Measurements from ENCODE around the gene RNF225.
"Not testable (repeated sequence)": the region's sequence is repeated elsewhere in the genome, so short reads cannot be mapped to it uniquely, and the experiment has no call there.

The RNF225 gene

GRCh38 chr19:58362272-58362994 lies 33.0 kb upstream of the RNF225 start, which contains the start of gene ZNF497:
ZNF497 (minus strand) TSS chr19:58362751; CDS start chr19:58357635, 5,116 bp downstream.
- DNase-seq, result peak; percentile 92

DNA sequence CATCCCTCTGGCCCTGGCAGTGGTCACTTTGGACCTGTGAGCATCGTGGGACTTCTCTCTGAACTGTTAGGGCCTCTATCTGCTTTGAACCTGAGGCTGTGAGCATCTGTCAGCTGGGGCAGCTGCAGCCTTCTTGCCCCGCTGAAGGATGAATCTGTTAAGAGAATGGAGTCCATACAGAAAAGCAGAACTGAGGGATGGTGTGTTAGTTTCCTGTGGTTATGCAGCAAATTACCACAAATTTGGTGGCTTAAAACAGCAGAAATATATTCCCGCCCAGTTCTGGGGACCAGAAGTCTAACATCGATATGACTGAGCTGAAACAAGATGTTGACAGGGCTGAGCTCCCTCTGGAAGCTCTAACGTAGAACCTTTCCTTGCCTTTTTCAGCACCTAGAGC lies 31.3 kb upstream of the RNF225 start:
- no peak for DNase-seq

DNA sequence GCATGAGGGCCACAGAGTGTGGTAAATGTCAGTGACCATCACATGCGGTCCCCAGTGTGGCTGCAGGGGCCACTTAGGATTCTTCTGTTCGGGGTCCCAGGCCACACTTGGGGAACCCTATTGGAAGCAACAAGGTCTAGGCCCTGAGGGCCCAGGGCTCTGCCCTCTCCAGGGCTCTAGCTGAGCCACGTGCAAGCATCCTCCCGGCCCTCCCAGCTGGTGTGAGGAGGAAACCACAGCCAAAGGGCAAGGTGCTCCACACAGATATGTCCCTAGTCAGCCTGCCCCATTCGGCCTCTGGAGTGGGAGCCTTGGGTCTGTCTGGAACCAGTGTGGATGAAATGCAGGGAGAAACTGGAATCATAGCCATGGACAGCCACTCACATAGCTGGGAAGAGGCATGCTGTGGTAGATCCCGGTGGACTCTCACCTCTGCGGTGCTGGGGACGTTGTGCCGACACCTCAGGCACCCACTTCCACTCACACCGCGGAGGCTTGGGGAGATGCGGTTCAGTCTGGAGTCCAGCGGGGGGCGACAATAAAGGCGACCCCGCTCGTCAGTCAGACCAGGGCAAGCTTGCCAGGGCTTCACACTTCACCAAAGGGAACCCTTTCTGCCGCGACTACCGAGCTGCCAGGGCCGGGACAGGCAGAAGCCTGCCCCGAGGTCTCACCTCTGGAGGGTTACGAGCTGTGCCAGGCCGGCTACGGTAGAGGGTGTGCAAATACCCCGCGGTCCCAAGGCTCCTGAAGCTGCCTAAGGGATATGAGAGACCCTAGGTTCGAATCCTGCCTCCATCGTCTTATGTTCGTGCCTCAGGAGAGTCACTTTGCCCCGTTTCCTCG lies 28.6 kb upstream of the RNF225 start:
- DNase-seq, result no peak

GRCh38 chr19:58367698-58368454 lies 27.6 kb upstream of the RNF225 start:
- no peak for DNase-seq

GRCh38 chr19:58368561-58369360 lies 26.7 kb upstream of the RNF225 start:
- DNase-seq, result no peak

GRCh38 chr19:58372311-58373133 lies 22.9 kb upstream of the RNF225 start:
- DNase-seq, result no peak

DNA sequence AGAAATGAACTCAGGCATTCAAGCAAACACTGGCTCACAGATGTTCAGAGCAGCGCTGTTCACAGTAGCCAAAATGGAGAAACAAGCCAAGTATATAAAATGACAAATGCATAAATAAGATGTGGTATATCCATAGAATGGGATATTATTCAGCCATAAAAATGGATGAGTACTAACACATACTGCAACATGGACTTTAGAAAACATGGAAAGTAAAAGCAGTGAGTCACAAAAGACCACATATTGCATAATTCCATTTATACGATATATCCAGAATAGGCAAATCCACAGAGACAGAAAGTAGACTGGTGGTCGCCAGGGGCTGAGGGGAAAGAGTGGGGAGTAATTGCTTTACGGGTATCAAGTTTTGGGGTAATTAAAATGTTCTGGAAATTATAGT lies 21.3 kb upstream of the RNF225 start:
- no peak for DNase-seq

GRCh38 chr19:58376724-58377123 lies 18.7 kb upstream of the RNF225 start:
- DNase-seq, result not testable (repeated sequence)

- DNase-seq, result no peak
These were observed 16.2 kb upstream of the RNF225 start for GRCh38 chr19:58379246-58379645.

DNA sequence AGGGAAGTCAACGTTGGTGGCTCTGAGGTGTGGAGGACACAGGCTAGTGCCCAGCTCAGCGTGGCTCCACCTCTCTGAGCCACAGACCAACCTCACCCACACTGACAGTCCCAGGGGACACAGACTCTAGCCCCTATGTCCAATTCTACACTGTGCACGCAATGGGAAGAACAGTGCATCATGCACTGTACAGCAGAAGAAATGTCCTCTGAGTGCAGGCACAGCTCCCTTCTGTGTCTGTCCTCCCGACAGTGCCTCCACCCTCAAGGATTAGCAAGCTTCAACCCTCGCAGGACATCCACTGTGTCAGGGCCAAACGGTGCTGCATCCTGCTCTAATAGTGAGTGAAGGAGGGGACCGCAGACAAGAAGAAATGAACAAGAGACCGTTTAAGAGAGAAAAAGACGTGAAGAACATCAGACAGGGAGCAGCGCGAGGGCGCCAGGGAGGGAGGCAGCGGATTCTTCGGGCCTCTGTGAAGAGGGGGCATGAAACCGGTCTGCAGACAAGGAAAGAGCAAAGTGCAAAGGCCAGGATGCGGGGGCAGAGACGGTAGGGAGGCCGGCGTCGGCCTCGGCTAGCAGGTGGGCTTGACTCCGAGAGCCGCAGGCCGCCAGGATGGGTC lies 15.3 kb upstream of the RNF225 start:
- DNase-seq, result no peak

DNA sequence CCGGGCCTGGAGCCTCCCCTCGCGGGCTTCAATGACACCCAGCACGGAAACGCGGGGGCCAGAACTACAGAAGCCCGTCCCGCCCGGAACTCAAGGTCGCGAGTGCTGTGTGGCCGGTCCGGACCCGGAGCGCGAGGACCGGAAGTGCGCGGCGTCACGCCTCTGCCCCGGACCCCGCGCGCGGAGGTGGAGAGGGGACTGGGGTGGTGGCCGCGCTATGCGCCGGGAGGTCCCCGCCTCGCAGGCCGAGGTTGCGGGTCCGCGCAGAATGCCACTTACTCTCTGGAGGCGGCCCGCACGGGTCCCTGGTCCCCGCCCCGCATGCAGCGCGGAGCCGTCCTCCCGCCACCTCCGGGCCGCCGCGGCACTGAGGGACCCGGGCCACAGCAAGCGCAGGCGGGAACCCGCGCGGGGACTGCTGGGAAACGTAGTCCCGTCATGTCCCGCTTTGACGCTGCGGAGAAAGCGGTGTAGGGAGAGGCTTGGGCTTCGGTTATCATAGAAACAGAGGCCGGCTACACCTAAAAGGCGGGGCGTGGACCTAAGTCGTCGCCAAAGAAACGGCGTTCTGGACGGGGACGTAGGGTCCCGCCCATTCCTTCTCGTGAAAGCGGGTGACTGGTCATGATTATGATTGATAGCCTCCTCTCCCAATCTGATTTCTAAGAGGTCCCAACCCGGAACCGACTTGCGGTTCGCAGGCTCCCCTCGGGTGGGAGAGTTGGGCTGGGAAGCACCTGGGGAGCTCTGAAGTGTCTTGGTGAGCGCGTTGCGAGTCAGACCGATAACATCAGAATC lies 14.6 kb upstream of the RNF225 start, which contains the start of gene ZNF837:
Gene ZNF837 (minus strand): TSS at position 369 of the 798 bp plus-strand sequence. CDS start 11,698 bp downstream, outside the sequence.
- DNase-seq, result peak; percentile 94

DNA sequence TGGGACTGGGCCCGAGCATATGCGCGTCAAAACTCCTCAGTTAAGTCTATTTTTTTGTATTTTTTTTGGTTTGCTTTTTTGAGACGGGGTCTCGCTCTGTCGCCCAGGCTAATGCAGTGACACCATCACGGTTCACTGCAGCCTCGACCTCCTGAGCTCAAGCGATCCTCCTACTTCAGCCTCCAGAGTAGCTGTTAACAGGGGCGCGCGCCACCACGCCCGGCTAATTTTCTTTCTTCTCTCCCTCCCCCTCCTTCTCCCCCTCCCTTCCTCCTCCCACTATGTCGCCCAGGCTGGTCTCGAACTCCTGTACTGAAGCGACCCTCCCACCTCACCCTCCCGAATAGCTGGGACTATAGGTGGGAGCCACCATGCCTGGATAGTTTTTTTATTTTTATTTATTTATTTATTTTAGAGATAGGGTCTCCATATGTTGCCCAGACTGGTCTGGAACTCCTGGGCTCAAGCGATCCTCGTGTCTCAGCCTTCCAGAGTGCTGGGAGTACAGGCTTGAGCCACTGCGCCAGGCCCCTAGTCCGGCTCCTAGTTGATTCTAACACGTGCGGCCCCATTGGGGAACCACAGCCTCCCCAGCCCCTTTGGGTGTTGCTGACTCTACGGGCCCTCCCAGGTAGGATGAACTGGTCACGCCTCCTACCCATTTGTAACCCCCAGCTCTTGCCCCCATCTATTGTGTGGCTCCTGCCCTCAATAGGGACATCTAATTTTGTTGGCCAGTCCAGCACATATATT lies 13.8 kb upstream of the RNF225 start:
- DNase-seq, result no peak

- DNase-seq, result no peak
These were observed 12.4 kb upstream of the RNF225 start for GRCh38 chr19:58382997-58383603.

DNA sequence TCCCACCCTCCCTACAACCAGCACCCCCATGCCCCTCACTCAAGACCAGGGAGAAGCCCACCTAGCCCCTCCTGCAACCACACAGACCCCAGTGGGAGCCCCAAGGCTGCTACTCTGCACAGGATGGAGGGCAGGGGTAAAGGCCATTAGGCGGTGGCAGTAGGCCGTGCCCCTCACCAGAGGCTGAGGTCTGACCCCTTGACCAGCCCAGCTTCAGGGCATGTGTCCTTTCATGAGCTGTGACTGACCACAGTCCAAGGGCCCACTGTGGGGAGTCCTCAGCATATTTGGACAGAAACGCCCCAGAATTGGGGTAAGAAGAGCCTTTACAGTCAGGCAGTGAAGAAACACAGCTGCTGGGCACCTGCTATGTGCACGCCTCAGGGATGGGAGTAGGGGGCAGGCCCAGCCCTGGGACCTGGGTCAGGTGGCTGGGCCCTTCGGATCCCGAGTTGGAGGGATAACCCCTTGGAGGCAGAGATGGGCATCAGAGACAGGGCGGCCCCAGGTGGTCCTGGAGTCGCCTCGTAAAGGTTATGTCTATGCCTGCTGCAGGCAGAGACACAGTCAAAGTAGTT lies 10.1 kb upstream of the RNF225 start:
- DNase-seq, result no peak

GRCh38 chr19:58385891-58386575 lies 9.4 kb upstream of the RNF225 start:
- DNase-seq, result no peak

- peak; percentile 92 for DNase-seq
These were observed 8.7 kb upstream of the RNF225 start, which contains the start of gene RPS5 for GRCh38 chr19:58386576-58387337. RPS5 (plus strand) TSS chr19:58387269; CDS start chr19:58388138, 869 bp downstream.
